Peyer's patch (tissue), 4 donors: ENCODE results near the gene ZNF792.

Experiments
- POLR2A ChIP-seq, 2 donors: fragments of 450-650 bp; IDR thresholded peaks; one replicate each; pipeline ENCODE4 v1.5.1; 2017; ENCODE audit warnings: antibody characterized with exemption in 2 of 2, mild to moderate bottlenecking in 2 of 2, moderate library complexity in 2 of 2
- TF ChIP-seq, protein P1 (sequence below), 6 experiments: fragments of 450-650 bp in 4 of 6; fragments of 200-600 bp in 2 of 6; sonication (generic) in 1 of 6; IDR thresholded peaks; one replicate each; pipeline ENCODE4 v1.5.1; 2017 to 2019; ENCODE audit warnings: antibody characterized with exemption in 6 of 6, mild to moderate bottlenecking in 3 of 6, moderate library complexity in 1 of 6

DNA sequence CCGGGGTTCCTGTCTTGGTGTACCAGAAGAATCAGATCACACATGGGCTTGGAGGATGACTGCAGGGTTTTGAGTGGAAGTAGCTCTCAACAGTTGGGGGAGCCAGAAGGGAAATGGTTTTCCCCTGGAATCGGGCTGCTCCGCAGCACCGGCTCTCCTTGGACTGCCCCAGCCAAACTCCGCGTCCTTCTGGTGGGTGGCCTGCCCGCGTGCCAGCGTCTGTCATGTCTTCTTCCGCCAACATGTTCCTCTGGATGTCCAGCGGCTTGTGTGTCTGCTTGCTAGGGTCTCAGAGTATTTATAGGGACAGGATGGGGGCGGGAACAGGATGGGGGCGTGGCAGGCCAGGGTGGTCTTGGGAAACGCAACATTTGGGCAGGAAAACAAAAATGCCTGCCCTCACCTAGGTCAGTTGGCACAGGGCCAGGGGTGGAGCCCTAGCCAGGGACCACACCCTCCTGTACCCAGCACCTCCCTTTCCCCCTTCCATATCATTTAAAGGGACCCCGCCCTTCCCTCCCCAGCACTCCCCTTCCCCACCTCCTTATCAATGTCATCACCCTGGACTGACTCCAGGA is 38.7 kb downstream of the ZNF792 start:
- TF ChIP-seq, protein P1, sequence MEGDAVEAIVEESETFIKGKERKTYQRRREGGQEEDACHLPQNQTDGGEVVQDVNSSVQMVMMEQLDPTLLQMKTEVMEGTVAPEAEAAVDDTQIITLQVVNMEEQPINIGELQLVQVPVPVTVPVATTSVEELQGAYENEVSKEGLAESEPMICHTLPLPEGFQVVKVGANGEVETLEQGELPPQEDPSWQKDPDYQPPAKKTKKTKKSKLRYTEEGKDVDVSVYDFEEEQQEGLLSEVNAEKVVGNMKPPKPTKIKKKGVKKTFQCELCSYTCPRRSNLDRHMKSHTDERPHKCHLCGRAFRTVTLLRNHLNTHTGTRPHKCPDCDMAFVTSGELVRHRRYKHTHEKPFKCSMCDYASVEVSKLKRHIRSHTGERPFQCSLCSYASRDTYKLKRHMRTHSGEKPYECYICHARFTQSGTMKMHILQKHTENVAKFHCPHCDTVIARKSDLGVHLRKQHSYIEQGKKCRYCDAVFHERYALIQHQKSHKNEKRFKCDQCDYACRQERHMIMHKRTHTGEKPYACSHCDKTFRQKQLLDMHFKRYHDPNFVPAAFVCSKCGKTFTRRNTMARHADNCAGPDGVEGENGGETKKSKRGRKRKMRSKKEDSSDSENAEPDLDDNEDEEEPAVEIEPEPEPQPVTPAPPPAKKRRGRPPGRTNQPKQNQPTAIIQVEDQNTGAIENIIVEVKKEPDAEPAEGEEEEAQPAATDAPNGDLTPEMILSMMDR (IDR thresholded peaks at IDR 0.05): no peak
- no peak for TF ChIP-seq POLR2A (IDR thresholded peaks at IDR 0.05)
